PC-9 (cell line): ENCODE results near the gene OTOP2. TPM values are rescaled to one million over a fixed set of nuclear protein-coding genes. Genes with fewer than 3 reads are reported as not detected.

ENCODE experiments used
- BruUV-seq: library from RNA; stranded (reverse); fragments of 400-500 nt; replicated peaks from 2 replicates; lab custom pipeline; 2021; lab: Mats Ljungman, UMichigan
- CTCF ChIA-PET: fragments of 300-600 bp; sonication (Branson Sonifier 250); formaldehyde crosslinking; loops from one replicate; lab custom pipeline; 2022; ENCODE audit warnings: antibody characterized with exemption; lab: Charles Lee
- POLR2A ChIA-PET: fragments of 300-600 bp; sonication (Branson Sonifier 250); formaldehyde crosslinking; loops from one replicate; lab custom pipeline; 2022; ENCODE audit warnings: antibody characterized with exemption; ENCODE audit not compliant: unreplicated experiment; lab: Charles Lee
- DNase-seq, 2 experiments: peaks; one replicate each; pipeline versions ENCODE4 v3.0.0 to v3.0.0-alpha.2; 2015 to 2022; ENCODE audit warnings: mixed read lengths in 1 of 2
- H2AFZ ChIP-seq: fragments of 200-600 bp; sonication (generic); 2 replicates; pipeline ENCODE4 v1.8.1; 2017; ENCODE audit warnings: antibody characterized with exemption
- H3F3A ChIP-seq: fragments of 200-600 bp; sonication (generic); 2 replicates; pipeline ENCODE4 v1.8.1; 2017; ENCODE audit warnings: antibody characterized with exemption, mild to moderate bottlenecking, low read depth; ENCODE audit not compliant: insufficient read depth
- H3K27ac ChIP-seq: fragments of 200-600 bp; sonication (generic); 2 replicates; pipeline ENCODE4 v1.6.1; 2016; ENCODE audit warnings: mixed run types
- H3K27me3 ChIP-seq: fragments of 200-600 bp; sonication (generic); 2 replicates; pipeline ENCODE4 v1.6.1; 2016; ENCODE audit warnings: low read depth, mixed run types; ENCODE audit not compliant: insufficient read depth
- H3K36me3 ChIP-seq: fragments of 200-600 bp; sonication (generic); 2 replicates; pipeline ENCODE4 v1.6.1; 2016; ENCODE audit warnings: low read depth, mixed run types
- H3K4me1 ChIP-seq: fragments of 200-600 bp; sonication (generic); replicated peaks from 2 replicates; pipeline ENCODE4 v1.6.1; 2016; ENCODE audit warnings: mixed run types; ENCODE audit not compliant: insufficient read depth
- H3K4me2 ChIP-seq: fragments of 200-600 bp; sonication (generic); 2 replicates; pipeline ENCODE4 v1.6.1; 2017; ENCODE audit warnings: mixed run types
- H3K4me3 ChIP-seq: fragments of 200-600 bp; sonication (generic); 2 replicates; pipeline ENCODE4 v1.6.1; 2016; ENCODE audit warnings: mixed run types
- H3K79me2 ChIP-seq: fragments of 200-600 bp; sonication (generic); 2 replicates; pipeline ENCODE4 v1.6.1; 2017; ENCODE audit warnings: low read depth, mixed run types
- H3K9me2 ChIP-seq: fragments of 200-600 bp; sonication (generic); 2 replicates; pipeline ENCODE4 v1.8.1; 2017; ENCODE audit warnings: mild to moderate bottlenecking; ENCODE audit not compliant: insufficient read depth
- H3K9me3 ChIP-seq: fragments of 200-600 bp; sonication (generic); 2 replicates; pipeline ENCODE4 v1.8.1; 2016; ENCODE audit warnings: low read depth; ENCODE audit not compliant: insufficient read depth
- H4K20me1 ChIP-seq: fragments of 200-600 bp; sonication (generic); 2 replicates; pipeline ENCODE4 v1.8.1; 2017; ENCODE audit not compliant: insufficient read depth
- EZH2 ChIP-seq: fragments of 200-600 bp; sonication (generic); IDR thresholded peaks from 2 replicates; pipeline ENCODE4 v1.8.0; 2017; ENCODE audit warnings: antibody characterized with exemption, low read depth
- intact Hi-C: fragments of 100-400 bp; cut with micrococcal nuclease; formaldehyde crosslinking; loops from one replicate; pipeline ENCODE4 v1.10.0; 2022; ENCODE audit not compliant: unreplicated experiment
- total RNA-seq: library from RNA; stranded (reverse); gene quantifications from 2 replicates; pipeline ENCODE4 v1.2.3, GENCODE V29; 2021
- TF ChIP-seq, protein P1 (sequence below): fragments of 200-600 bp; sonication (generic); conservative IDR thresholded peaks from 2 replicates; pipeline ENCODE4 v1.6.1; 2017; ENCODE audit warnings: mixed run types, antibody characterized with exemption, mild to moderate bottlenecking, moderate library complexity

OTOP2 gene
- total RNA-seq, 1 experiment from 2014 or later, result not detected

DNA sequence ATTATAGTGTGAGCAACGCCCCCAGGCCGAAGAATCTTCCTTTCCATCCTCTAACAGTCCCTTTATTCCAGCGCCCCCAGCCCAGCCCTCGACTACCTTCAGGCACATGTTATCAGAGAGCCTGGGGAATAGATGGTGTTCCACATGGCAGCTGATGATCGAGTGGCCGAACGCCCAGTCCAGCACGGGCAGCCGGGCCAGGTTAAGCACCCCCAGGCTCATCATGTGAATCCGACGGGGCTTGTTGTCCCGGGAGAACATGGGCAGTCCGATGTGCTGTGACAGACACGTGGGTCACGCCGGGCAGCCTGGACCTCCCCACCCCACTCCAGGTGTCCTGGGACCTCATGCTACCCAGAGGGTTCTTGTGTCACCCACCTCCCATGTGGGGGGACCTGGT, 44.8 kb upstream of the OTOP2 start:
- Histone ChIP-seq H3K27me3 (no peaks in the 10 kb centered on the region), H3K79me2 (no peaks in the 10 kb centered on the region), H3K4me1 (peaks cover 13% of the 10 kb centered on the region), H2AFZ (no peak overlapping the region), H3K9me3 (no peaks in the 10 kb centered on the region), H3K4me2 (no peak overlapping the region), H4K20me1 (no peaks in the 10 kb centered on the region), H3K4me3 (no peak overlapping the region), H3K36me3 (no peaks in the 10 kb centered on the region), H3K27ac (no peak overlapping the region), H3K9me2 (no peaks in the 10 kb centered on the region), H3F3A (0 out of 2 replicates have a peak, but pooled peaks cover 4% of the 10 kb centered on the region)
- ChIA-PET CTCF (no interaction called here), POLR2A (no interaction called here)
- intact Hi-C loops, result no loop called here
- no peak for TF ChIP-seq EZH2
- TF ChIP-seq, protein P1, sequence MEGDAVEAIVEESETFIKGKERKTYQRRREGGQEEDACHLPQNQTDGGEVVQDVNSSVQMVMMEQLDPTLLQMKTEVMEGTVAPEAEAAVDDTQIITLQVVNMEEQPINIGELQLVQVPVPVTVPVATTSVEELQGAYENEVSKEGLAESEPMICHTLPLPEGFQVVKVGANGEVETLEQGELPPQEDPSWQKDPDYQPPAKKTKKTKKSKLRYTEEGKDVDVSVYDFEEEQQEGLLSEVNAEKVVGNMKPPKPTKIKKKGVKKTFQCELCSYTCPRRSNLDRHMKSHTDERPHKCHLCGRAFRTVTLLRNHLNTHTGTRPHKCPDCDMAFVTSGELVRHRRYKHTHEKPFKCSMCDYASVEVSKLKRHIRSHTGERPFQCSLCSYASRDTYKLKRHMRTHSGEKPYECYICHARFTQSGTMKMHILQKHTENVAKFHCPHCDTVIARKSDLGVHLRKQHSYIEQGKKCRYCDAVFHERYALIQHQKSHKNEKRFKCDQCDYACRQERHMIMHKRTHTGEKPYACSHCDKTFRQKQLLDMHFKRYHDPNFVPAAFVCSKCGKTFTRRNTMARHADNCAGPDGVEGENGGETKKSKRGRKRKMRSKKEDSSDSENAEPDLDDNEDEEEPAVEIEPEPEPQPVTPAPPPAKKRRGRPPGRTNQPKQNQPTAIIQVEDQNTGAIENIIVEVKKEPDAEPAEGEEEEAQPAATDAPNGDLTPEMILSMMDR, result no peak
- no peak for DNase-seq
- BruUV-seq, result no TSS peak

DNA sequence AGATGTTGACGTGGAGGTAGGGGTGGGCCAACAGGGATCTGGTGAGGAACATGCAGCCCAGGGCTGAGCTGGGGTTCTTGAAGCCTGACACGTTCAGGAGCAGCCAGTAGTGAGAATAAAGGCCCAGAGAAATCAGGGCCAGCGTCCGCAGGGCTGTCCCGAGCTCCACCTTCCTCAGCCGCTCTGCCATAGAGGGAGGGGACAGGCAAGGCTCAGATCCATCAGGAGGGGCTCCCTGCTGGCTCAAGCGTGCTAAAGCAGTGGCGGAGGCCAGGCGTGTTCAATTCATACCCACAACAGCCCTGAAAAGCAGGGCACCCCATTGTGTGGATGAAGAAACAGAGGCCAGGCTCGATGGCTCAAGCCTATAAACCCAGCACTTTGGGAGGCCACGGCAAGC, 43.0 kb upstream of the OTOP2 start:
- POLR2A ChIA-PET, result no interaction called here
- BruUV-seq, result no TSS peak

DNA sequence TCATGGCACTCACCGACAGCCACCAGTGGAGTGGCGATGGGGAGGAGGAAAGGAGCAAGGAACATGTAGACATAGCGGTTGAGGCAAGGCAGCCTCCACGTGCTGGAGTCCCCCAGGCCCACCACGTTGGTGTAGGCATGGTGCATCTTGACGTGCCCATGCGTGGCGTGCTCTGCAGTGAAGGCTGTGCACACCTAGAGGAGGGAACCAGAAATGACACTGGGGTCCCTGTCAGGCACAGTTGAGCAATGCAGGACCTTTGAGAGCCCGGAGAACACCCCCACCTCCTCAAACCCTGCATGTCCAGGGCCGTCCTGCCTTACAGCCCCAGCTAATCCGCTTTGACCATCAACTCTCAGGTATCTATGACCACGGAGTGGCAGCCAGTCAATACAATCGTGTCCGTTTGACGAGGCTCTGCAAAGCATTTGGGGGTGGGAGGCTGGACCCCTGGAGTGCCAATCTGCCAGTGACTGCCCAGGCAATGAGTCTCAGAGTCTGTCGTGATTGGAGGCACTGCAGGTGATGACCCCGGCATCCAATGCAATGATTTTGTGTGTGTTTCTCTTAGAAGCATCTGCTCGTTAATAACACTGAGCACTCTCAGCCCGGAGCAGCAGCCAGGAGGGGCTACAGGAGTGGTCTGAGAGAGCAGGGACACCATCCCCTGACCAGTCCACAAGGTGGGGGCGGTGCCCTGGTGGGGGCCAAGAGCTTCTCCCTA, 41.4 kb upstream of the OTOP2 start:
- no peaks in the 10 kb centered on the region for H3K9me3 ChIP-seq
- H3K4me3 ChIP-seq, result no peak overlapping the region
- no peaks in the 10 kb centered on the region for H4K20me1 ChIP-seq
- ChIA-PET POLR2A (no interaction called here), CTCF (no interaction called here)
- H3K36me3 ChIP-seq, result no peaks in the 10 kb centered on the region
- no peaks in the 10 kb centered on the region for H3K79me2 ChIP-seq
- no peak overlapping the region for H2AFZ ChIP-seq
- TF ChIP-seq, protein P1, result no peak
- no peak for TF ChIP-seq EZH2
- H3K4me1 ChIP-seq, result peaks cover 10% of the 10 kb centered on the region
- H3K9me2 ChIP-seq, result no peaks in the 10 kb centered on the region
- no peaks in the 10 kb centered on the region for H3K27me3 ChIP-seq
- H3K27ac ChIP-seq, result no peak overlapping the region
- 0 out of 2 replicates have a peak, but pooled peaks cover 4% of the 10 kb centered on the region for H3F3A ChIP-seq
- no peak overlapping the region for H3K4me2 ChIP-seq
- no TSS peak for BruUV-seq
- intact Hi-C loops, result no loop called here
- no peak for DNase-seq

More for the DNA sequence above, 43.0 kb upstream of the OTOP2 start:
- TF ChIP-seq EZH2, result no peak
- TF ChIP-seq, protein P1, result no peak
- Histone ChIP-seq H2AFZ (no peak overlapping the region), H3K9me2 (no peaks in the 10 kb centered on the region), H3K27ac (no peak overlapping the region), H3K79me2 (no peaks in the 10 kb centered on the region), H3K9me3 (no peaks in the 10 kb centered on the region), H3K4me2 (no peak overlapping the region), H3K27me3 (no peaks in the 10 kb centered on the region), H3K4me3 (no peak overlapping the region), H3K36me3 (no peaks in the 10 kb centered on the region), H3K4me1 (peaks cover 12% of the 10 kb centered on the region), H3F3A (0 out of 2 replicates have a peak, but pooled peaks cover 4% of the 10 kb centered on the region), H4K20me1 (no peaks in the 10 kb centered on the region)
- DNase-seq, result no peak
- CTCF ChIA-PET, result interaction anchor here (0.6 kb wide), 1 partner anchor 80 kb away, joined by 5 read pairs; no protein-coding TSS in a partner anchor
- intact Hi-C loops, result no loop called here
